Naive thymus-derived CD4-positive, alpha-beta T cell (primary cell): ENCODE measurements around the gene JUND. TPM values are rescaled to one million over a fixed set of nuclear protein-coding genes. Genes with fewer than 3 reads are reported as not detected.

Experiments used
- ATAC-seq: fragments of 150-1000 bp; cut with Tn5 transposase; 2 replicates; pipeline ENCODE4 v1.10.0; 2021; ENCODE audit warnings: mild to moderate bottlenecking, moderate library complexity
- CTCF ChIA-PET: fragments of 350-600 bp; sonication (Branson Sonifier 250); formaldehyde crosslinking; loops from one replicate; lab custom pipeline; 2021; ENCODE audit warnings: antibody characterized with exemption; lab: Charles Lee
- POLR2A ChIA-PET: fragments of 350-600 bp; sonication (Branson Sonifier 250); formaldehyde crosslinking; loops from one replicate; lab custom pipeline; 2021; ENCODE audit warnings: antibody characterized with exemption, inconsistent platforms; lab: Charles Lee
- DNase-seq, 9 donors: peaks; one replicate each; pipeline versions ENCODE4 v3.0.0 to v3.0.0-alpha.2; 2020 to 2022; ENCODE audit warnings: mixed read lengths in 1 of 9
- H3K27ac ChIP-seq: one replicate; pipeline ENCODE4 v1.7.0; 2013; ENCODE audit warnings: mild to moderate bottlenecking, low read depth, low read length, moderate library complexity
- H3K27me3 ChIP-seq, 2 donors: one replicate each; pipeline ENCODE4 v1.7.0; 2013; ENCODE audit warnings: low read length in 2 of 2, mild to moderate bottlenecking in 2 of 2, moderate library complexity in 2 of 2; ENCODE audit not compliant: control insufficient read depth in 2 of 2, insufficient read depth in 2 of 2
- H3K36me3 ChIP-seq, 3 experiments: 1 replicate in 2 of 3; 2 replicates in 1 of 3; pipeline ENCODE4 v1.7.0; 2013; ENCODE audit warnings: low read length in 3 of 3, mild to moderate bottlenecking in 3 of 3, moderate library complexity in 1 of 3; ENCODE audit not compliant: insufficient read depth in 3 of 3, control insufficient read depth in 2 of 3
- H3K4me1 ChIP-seq, 2 donors: one replicate each; pipeline ENCODE4 v1.7.0; 2013; ENCODE audit warnings: low read length in 2 of 2, mild to moderate bottlenecking in 2 of 2, moderate library complexity in 1 of 2; ENCODE audit not compliant: control insufficient read depth in 2 of 2, insufficient read depth in 2 of 2
- H3K4me3 ChIP-seq: 2 replicates; pipeline ENCODE4 v1.7.0; 2013; ENCODE audit warnings: mild to moderate bottlenecking, low read length
- H3K9me3 ChIP-seq, 3 experiments: 1 replicate in 2 of 3; 2 replicates in 1 of 3; pipeline ENCODE4 v1.7.0; 2013; ENCODE audit warnings: low read length in 3 of 3; ENCODE audit not compliant: control insufficient read depth in 2 of 3
- H3K27ac Mint-ChIP-seq, 9 donors: one replicate each; pipeline ENCODE4 v1.8.0; 2020 to 2022; ENCODE audit warnings: mixed read lengths in 9 of 9, mild to moderate bottlenecking in 8 of 9, moderate library complexity in 5 of 9, inconsistent platforms in 2 of 9
- H3K27me3 Mint-ChIP-seq, 5 donors: one replicate each; pipeline ENCODE4 v1.8.0; 2021 to 2022; ENCODE audit warnings: mixed read lengths in 5 of 5, mild to moderate bottlenecking in 1 of 5
- H3K36me3 Mint-ChIP-seq, 5 donors: one replicate each; pipeline ENCODE4 v1.8.0; 2020 to 2022; ENCODE audit warnings: mixed read lengths in 5 of 5, mild to moderate bottlenecking in 3 of 5, inconsistent platforms in 1 of 5
- H3K4me1 Mint-ChIP-seq, 7 donors: one replicate each; pipeline ENCODE4 v1.8.0; 2020 to 2022; ENCODE audit warnings: mixed read lengths in 7 of 7, mild to moderate bottlenecking in 3 of 7, inconsistent platforms in 1 of 7
- H3K4me3 Mint-ChIP-seq, 10 donors: one replicate each; pipeline ENCODE4 v1.8.0; 2020 to 2022; ENCODE audit warnings: mild to moderate bottlenecking in 10 of 10, mixed read lengths in 10 of 10, moderate library complexity in 6 of 10, inconsistent platforms in 2 of 10
- H3K9me3 Mint-ChIP-seq, 11 donors: one replicate each; pipeline ENCODE4 v1.8.0; 2020 to 2022; ENCODE audit warnings: mixed read lengths in 11 of 11, mild to moderate bottlenecking in 4 of 11, inconsistent platforms in 1 of 11, moderate library complexity in 1 of 11
- intact Hi-C, 2 donors: fragments of 100-400 bp; cut with micrococcal nuclease; formaldehyde crosslinking; loops; one replicate each; pipeline ENCODE4 v1.15.1; 2023
- polyA plus RNA-seq, 2 donors: library from polyadenylated mRNA; unstranded; fragments of 300-500 nt; fragmentation: Illumina TruSeq; gene quantifications; one replicate each; pipeline ENCODE4 v1.2.3, GENCODE V29; 2021
- total RNA-seq, 6 experiments: library from RNA in 5 of 6; stranded (reverse) in 5 of 6; gene quantifications; 1 replicate in 5 of 6; 2 replicates in 1 of 6; pipeline ENCODE4 v1.2.3 and lab custom pipeline; 2021 to 2026

Gene JUND
- total and polyA plus RNA-seq, 7 experiments from 2014 or later: 29.0 to 1,360 (median 234) TPM

- H3K4me3 Mint-ChIP-seq: peak overlapping the region; percentile 54 to 98 (median 90)
- POLR2A ChIA-PET: interaction anchor here (0.7 to 3.4 kb wide), 11 partner anchors 9 to 32 kb away, joined by 3 to 88 read pairs (median 7); partner anchors contain the start of genes JUND and LSM4
- intact Hi-C loops: no loop called here
- peak overlapping the region; percentile 82 to 99 (median 96) for H3K27ac Mint-ChIP-seq
- H3K27ac ChIP-seq: peak overlapping the region; percentile 97
- H3K36me3 Mint-ChIP-seq: peaks cover 0 to 24% (median 4%) of the 10 kb centered on the region in 5 donors
- ATAC-seq: no peak
- H3K4me1 ChIP-seq: peaks cover 31 to 37% of the 10 kb centered on the region in 2 donors
- H3K9me3 ChIP-seq: no peaks in the 10 kb centered on the region
- H3K4me1 Mint-ChIP-seq: peaks cover 16 to 53% (median 41%) of the 10 kb centered on the region in 7 donors
- H3K4me3 ChIP-seq: no peak overlapping the region
- H3K36me3 ChIP-seq: peaks cover 0 to 35% (median 2%) of the 10 kb centered on the region in 3 experiments
- H3K9me3 Mint-ChIP-seq: no peaks in the 10 kb centered on the region
- no peaks in the 10 kb centered on the region for H3K27me3 Mint-ChIP-seq
- DNase-seq: peak in 2 of 9 donors; percentile 38 to 54
- no peaks in the 10 kb centered on the region for H3K27me3 ChIP-seq
- CTCF ChIA-PET: interaction anchor here (1.3 to 1.7 kb wide), 2 partner anchors 28 kb away, joined by 7 read pairs; no protein-coding TSS in a partner anchor
These were observed 25.9 kb upstream of the JUND start for GRCh38 chr19:18307271-18307681.

- no peaks in the 10 kb centered on the region for H3K27me3 ChIP-seq
- H3K4me1 ChIP-seq: peaks cover 31 to 37% of the 10 kb centered on the region in 2 donors
- H3K36me3 Mint-ChIP-seq: peaks cover 0 to 24% (median 4%) of the 10 kb centered on the region in 5 donors
- H3K27me3 Mint-ChIP-seq: no peaks in the 10 kb centered on the region
- peak in 3 of 9 donors; percentile 10 to 39 (median 22) for DNase-seq
- H3K27ac Mint-ChIP-seq: peak overlapping the region; percentile 82 to 99 (median 96)
- POLR2A ChIA-PET: interaction anchor here (0.6 to 3.4 kb wide), 13 partner anchors 9 to 35 kb away, joined by 3 to 88 read pairs (median 7); partner anchors contain the start of genes JUND and LSM4
- peak overlapping the region; percentile 97 for H3K27ac ChIP-seq
- H3K4me1 Mint-ChIP-seq: peaks cover 16 to 53% (median 42%) of the 10 kb centered on the region in 7 donors
- ATAC-seq: no peak
- H3K36me3 ChIP-seq: peaks cover 0 to 31% (median 0%) of the 10 kb centered on the region in 3 experiments
- CTCF ChIA-PET: interaction anchor here (0.7 to 1.3 kb wide), 2 partner anchors 15 to 28 kb away, joined by 3 to 7 read pairs; no protein-coding TSS in a partner anchor
- no peaks in the 10 kb centered on the region for H3K9me3 ChIP-seq
- intact Hi-C loops: no loop called here
- no peak overlapping the region for H3K4me3 ChIP-seq
- H3K4me3 Mint-ChIP-seq: peak overlapping the region; percentile 54 to 98 (median 90)
- no peaks in the 10 kb centered on the region for H3K9me3 Mint-ChIP-seq
These were observed 25.5 kb upstream of the JUND start for GRCh38 chr19:18306888-18307260.

GRCh38 chr19:18306209-18306887 lies 24.9 kb upstream of the JUND start:
- H3K9me3 ChIP-seq: no peaks in the 10 kb centered on the region
- peaks cover 0 to 25% (median 0%) of the 10 kb centered on the region in 3 experiments for H3K36me3 ChIP-seq
- DNase-seq (no peak), ATAC-seq (no peak)
- Mint-ChIP-seq H3K27ac (peak overlapping the region; percentile 95 to 100 (median 98)), H3K4me1 (peaks cover 16 to 53% (median 46%) of the 10 kb centered on the region in 7 donors), H3K9me3 (no peaks in the 10 kb centered on the region), H3K4me3 (peak overlapping the region; percentile 90 to 98 (median 94)), H3K36me3 (peaks cover 0 to 24% (median 4%) of the 10 kb centered on the region in 5 donors), H3K27me3 (no peaks in the 10 kb centered on the region)
- intact Hi-C loops: no loop called here
- CTCF ChIA-PET: interaction anchor here (0.7 to 4.9 kb wide), 3 partner anchors 15 to 27 kb away, joined by 3 to 73 read pairs (median 7); partner anchors contain the start of gene JUND
- H3K27ac ChIP-seq: peak overlapping the region; percentile 97
- peaks cover 31 to 37% of the 10 kb centered on the region in 2 donors for H3K4me1 ChIP-seq
- no peaks in the 10 kb centered on the region for H3K27me3 ChIP-seq
- POLR2A ChIA-PET: interaction anchor here (0.6 to 5.6 kb wide), 17 partner anchors 9 to 36 kb away, joined by 3 to 351 read pairs (median 7); partner anchors contain the start of genes JUND and LSM4
- H3K4me3 ChIP-seq: no peak overlapping the region

GRCh38 chr19:18304458-18305310 lies 23.3 kb upstream of the JUND start:
- Mint-ChIP-seq H3K27ac (peak overlapping the region; percentile 95 to 100 (median 98)), H3K9me3 (no peaks in the 10 kb centered on the region), H3K4me1 (peaks cover 12 to 47% (median 43%) of the 10 kb centered on the region in 7 donors), H3K36me3 (peaks cover 0 to 24% (median 0%) of the 10 kb centered on the region in 5 donors), H3K4me3 (peak overlapping the region; percentile 90 to 98 (median 94)), H3K27me3 (no peaks in the 10 kb centered on the region)
- DNase-seq (peak; percentile 47 to 85 (median 57)), ATAC-seq (peak; percentile 84)
- no peaks in the 10 kb centered on the region for H3K9me3 ChIP-seq
- H3K36me3 ChIP-seq: peaks cover 0 to 9% (median 0%) of the 10 kb centered on the region in 3 experiments
- H3K27me3 ChIP-seq: no peaks in the 10 kb centered on the region
- ChIA-PET POLR2A (interaction anchor here (0.5 to 6.7 kb wide), 14 partner anchors 8 to 200 kb away, joined by 3 to 351 read pairs (median 4); partner anchors contain the start of genes JUND and LSM4), CTCF (interaction anchor here (0.6 to 4.9 kb wide), 5 partner anchors 14 to 143 kb away, joined by 3 to 73 read pairs (median 6); partner anchors contain the start of genes JUND and LSM4)
- H3K4me3 ChIP-seq: peak overlapping the region; percentile 75
- peak overlapping the region; percentile 97 for H3K27ac ChIP-seq
- peaks cover 31 to 37% of the 10 kb centered on the region in 2 donors for H3K4me1 ChIP-seq
- intact Hi-C loops: loop anchor here (1.0 to 2.0 kb wide), 5 partner anchors 10 to 23 kb away; partner anchors contain the start of genes JUND (in 2 of the 2) and LSM4 (in 2 of the 2)

- Mint-ChIP-seq H3K4me1 (peaks cover 12 to 48% (median 43%) of the 10 kb centered on the region in 7 donors), H3K36me3 (peaks cover 0 to 24% (median 0%) of the 10 kb centered on the region in 5 donors), H3K4me3 (peak overlapping the region; percentile 90 to 98 (median 94)), H3K27ac (peak overlapping the region; percentile 95 to 100 (median 98)), H3K27me3 (no peaks in the 10 kb centered on the region), H3K9me3 (no peaks in the 10 kb centered on the region)
- H3K4me3 ChIP-seq: peak overlapping the region; percentile 75
- peak in 2 of 9 donors; percentile 35 to 53 for DNase-seq
- H3K36me3 ChIP-seq: peaks cover 0 to 3% (median 0%) of the 10 kb centered on the region in 3 experiments
- H3K27ac ChIP-seq: peak overlapping the region; percentile 97
- ChIA-PET POLR2A (interaction anchor here (0.5 to 6.7 kb wide), 8 partner anchors 12 to 200 kb away, joined by 3 to 351 read pairs (median 72); partner anchors contain the start of genes JUND and LSM4), CTCF (interaction anchor here (1.3 to 4.9 kb wide), 3 partner anchors 14 to 24 kb away, joined by 5 to 73 read pairs (median 6); partner anchors contain the start of genes JUND and LSM4)
- H3K4me1 ChIP-seq: peaks cover 31 to 37% of the 10 kb centered on the region in 2 donors
- no peak for ATAC-seq
- intact Hi-C loops: loop anchor here (1.0 to 2.0 kb wide), 5 partner anchors 10 to 23 kb away; partner anchors contain the start of genes JUND (in 2 of the 2) and LSM4 (in 2 of the 2)
- H3K9me3 ChIP-seq: no peaks in the 10 kb centered on the region
- H3K27me3 ChIP-seq: no peaks in the 10 kb centered on the region
These were observed 22.7 kb upstream of the JUND start for GRCh38 chr19:18304208-18304457.
